PFSK-1 (cell line): Measurements from ENCODE around the gene TENM3.

Experiments used
- FOXP2 ChIP-seq: optimal IDR thresholded peaks from 2 replicates; pipeline ENCODE3; 2011; ENCODE audit warnings: borderline replicate concordance, control low read depth, inconsistent platforms; ENCODE audit not compliant: insufficient read depth; ENCODE audit errors: extremely low read length, extremely low read depth
- POLR2AphosphoS5 ChIP-seq: IDR thresholded peaks from 2 replicates; pipeline ENCODE4 v1.6.1; 2012; ENCODE audit warnings: low read depth, mild to moderate bottlenecking, control low read depth, low read length, moderate library complexity
- REST ChIP-seq, 2 experiments: IDR thresholded peaks; 2 replicates each; pipeline versions ENCODE4 v1.6.1 to v1.8.0; 2011 to 2012; ENCODE audit warnings: low read depth in 2 of 2, low read length in 2 of 2, control low read depth in 1 of 2, inconsistent platforms in 1 of 2, mild to moderate bottlenecking in 1 of 2, moderate library complexity in 1 of 2; ENCODE audit not compliant: insufficient read depth in 1 of 2
- SIN3A ChIP-seq: IDR thresholded peaks from 2 replicates; pipeline ENCODE4 v1.6.1; 2012; ENCODE audit warnings: mild to moderate bottlenecking, low read length, moderate library complexity, borderline replicate concordance; ENCODE audit not compliant: insufficient read depth
- TAF1 ChIP-seq: IDR thresholded peaks from 2 replicates; pipeline ENCODE4 v1.6.1; 2012; ENCODE audit warnings: low read length, control low read depth, borderline replicate concordance; ENCODE audit not compliant: insufficient read depth

TENM3 gene

GRCh38 chr4:182348779-182349326 is 105.7 kb downstream of the TENM3 start:
- TF ChIP-seq REST (IDR thresholded peaks at IDR 0.05; ENCODE audit: insufficient read depth in 1 of 2, low read depth in 2 of 2, low read length in 2 of 2), result no peak
- no peak for TF ChIP-seq SIN3A
- TF ChIP-seq FOXP2, result no peak
- TF ChIP-seq POLR2AphosphoS5, result no peak
- TF ChIP-seq TAF1, result no peak

- no peak for TF ChIP-seq REST (IDR thresholded peaks at IDR 0.05; ENCODE audit: insufficient read depth in 1 of 2, low read depth in 2 of 2, low read length in 2 of 2)
- TF ChIP-seq FOXP2, result no peak
- no peak for TF ChIP-seq SIN3A
- TF ChIP-seq POLR2AphosphoS5, result no peak
- TF ChIP-seq TAF1, result no peak
Observed at GRCh38 chr4:182350041-182350440, 106.8 kb downstream of the TENM3 start.

GRCh38 chr4:182351485-182351884 is 108.3 kb downstream of the TENM3 start:
- TF ChIP-seq SIN3A (no peak), REST (IDR thresholded peaks at IDR 0.05; ENCODE audit: insufficient read depth in 1 of 2, low read depth in 2 of 2, low read length in 2 of 2) (no peak), TAF1 (no peak), POLR2AphosphoS5 (no peak), FOXP2 (no peak)

GRCh38 chr4:182354106-182354505 is 110.9 kb downstream of the TENM3 start:
- TF ChIP-seq SIN3A, result no peak
- no peak for TF ChIP-seq REST (IDR thresholded peaks at IDR 0.05; ENCODE audit: insufficient read depth in 1 of 2, low read depth in 2 of 2, low read length in 2 of 2)
- no peak for TF ChIP-seq TAF1
- no peak for TF ChIP-seq POLR2AphosphoS5
- TF ChIP-seq FOXP2, result no peak

GRCh38 chr4:182354867-182355266 is 111.7 kb downstream of the TENM3 start:
- no peak for TF ChIP-seq REST (IDR thresholded peaks at IDR 0.05; ENCODE audit: insufficient read depth in 1 of 2, low read depth in 2 of 2, low read length in 2 of 2)
- no peak for TF ChIP-seq SIN3A
- no peak for TF ChIP-seq POLR2AphosphoS5
- TF ChIP-seq FOXP2, result no peak
- TF ChIP-seq TAF1, result no peak
